AG09309 (cell line): ENCODE data around the gene CELA2B.
"Not testable (repeated sequence)": the region's sequence is repeated elsewhere in the genome, so short reads cannot be mapped to it uniquely, and the experiment has no call there.

ENCODE experiments used
- DNase-seq: peaks from one replicate; pipeline ENCODE4 v3.0.0-alpha.2; 2010; ENCODE audit warnings: low read depth
- H3K4me3 ChIP-seq: 2 replicates; pipeline ENCODE4 v1.5.1; 2011; ENCODE audit warnings: mild to moderate bottlenecking, low read depth, low read length, moderate library complexity; ENCODE audit not compliant: control insufficient read depth
- CTCF ChIP-seq: IDR thresholded peaks from 2 replicates; pipeline ENCODE4 v1.5.1; 2011; ENCODE audit warnings: mild to moderate bottlenecking, low read depth, low read length, inconsistent platforms; ENCODE audit not compliant: insufficient read depth, control insufficient read depth; ENCODE audit errors: missing control alignments

CELA2B gene

GRCh38 chr1:15475752-15476314 is at the start of gene CELA2B:
Gene CELA2B, plus strand, starts transcription at chr1:15476104. Its CDS starts 22 bp downstream, at chr1:15476126.
- TF ChIP-seq CTCF, result no peak
- no peak for DNase-seq
- no peak within 1 kb of the TSS for H3K4me3 ChIP-seq

DNA sequence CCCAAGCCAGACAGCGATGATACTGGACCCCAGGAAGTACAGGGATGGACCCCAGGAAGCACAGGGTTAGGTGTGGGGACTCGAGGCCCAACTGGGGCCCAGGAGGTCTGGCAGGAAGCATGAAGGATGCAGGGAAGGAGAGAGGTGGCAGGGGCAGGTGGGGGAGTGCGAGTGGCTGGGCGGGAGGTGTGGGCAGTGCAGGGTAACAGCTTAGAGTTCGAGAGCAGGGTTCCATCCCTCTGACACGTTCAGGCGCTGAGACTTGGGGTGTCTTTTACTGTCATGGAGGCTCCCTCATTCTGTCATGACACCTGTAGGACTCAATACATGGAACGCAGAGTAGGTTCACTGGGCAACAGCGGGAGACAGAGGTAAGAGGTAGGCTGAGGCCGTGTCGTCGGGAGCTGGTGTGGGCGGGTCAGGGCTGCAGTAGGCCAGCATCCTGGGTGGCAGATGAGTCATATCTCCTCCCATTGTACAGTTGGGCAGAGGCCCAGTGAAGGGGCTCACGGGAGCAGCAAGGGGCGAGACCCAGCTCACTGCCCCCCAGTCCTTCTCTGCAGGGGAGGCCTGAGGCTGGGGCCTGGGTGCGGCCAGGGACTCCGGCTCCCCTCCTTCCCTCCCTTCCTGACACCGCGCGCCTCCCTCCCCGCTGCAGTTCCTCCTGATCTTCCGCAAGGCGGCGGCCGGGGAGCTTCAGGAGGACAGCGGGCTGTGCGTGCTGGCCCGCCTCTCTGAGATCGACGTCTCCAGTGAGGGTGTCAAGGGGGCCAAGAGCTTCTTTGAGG is 49.2 kb upstream of the CELA2B start:
- no peak for TF ChIP-seq CTCF

DNA sequence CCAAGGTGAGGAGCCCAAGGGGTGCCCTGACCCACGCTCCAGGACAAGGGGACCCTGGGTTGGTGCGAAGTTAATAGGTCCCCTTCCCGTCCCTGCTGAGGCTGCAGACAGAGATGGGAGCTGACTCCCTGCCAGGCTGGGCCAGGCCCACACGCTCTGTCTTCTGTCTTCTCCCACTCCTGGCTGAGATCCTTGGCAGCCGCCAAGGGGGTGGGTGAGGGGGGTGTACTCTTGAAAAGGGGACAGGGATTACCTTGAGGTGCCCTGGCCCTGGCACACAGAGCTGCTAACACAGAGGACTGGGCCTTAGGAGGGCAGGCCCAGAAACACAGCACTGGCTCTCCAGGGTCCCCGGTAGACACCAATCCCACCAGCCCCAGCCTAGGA is 48.6 kb upstream of the CELA2B start:
- H3K4me3 ChIP-seq, result no peak overlapping the region
- no peak for DNase-seq
- TF ChIP-seq CTCF, result no peak

More for the DNA sequence above, 49.2 kb upstream of the CELA2B start:
- DNase-seq, result no peak
- no peak overlapping the region for H3K4me3 ChIP-seq

DNA sequence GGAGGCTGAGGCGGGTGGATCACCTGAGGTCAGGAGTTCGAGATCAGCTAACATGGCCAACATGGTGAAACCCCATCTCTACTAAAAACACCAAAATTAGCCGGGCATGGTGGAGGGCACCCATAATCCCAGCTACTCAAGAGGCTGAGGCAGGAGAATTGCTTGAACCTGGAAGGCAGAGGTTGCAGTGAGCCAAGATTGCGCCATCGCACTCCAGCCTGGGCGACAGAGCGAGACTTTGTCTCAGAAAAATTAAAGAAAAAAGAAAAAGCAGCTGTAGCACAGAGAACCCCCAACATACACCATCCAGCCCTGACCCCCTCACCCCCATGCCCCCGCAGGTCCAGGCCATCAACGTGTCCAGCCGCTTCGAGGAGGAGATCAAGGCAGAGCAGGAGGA is 47.7 kb upstream of the CELA2B start:
- H3K4me3 ChIP-seq, DNase-seq: not testable (repeated sequence)

DNA sequence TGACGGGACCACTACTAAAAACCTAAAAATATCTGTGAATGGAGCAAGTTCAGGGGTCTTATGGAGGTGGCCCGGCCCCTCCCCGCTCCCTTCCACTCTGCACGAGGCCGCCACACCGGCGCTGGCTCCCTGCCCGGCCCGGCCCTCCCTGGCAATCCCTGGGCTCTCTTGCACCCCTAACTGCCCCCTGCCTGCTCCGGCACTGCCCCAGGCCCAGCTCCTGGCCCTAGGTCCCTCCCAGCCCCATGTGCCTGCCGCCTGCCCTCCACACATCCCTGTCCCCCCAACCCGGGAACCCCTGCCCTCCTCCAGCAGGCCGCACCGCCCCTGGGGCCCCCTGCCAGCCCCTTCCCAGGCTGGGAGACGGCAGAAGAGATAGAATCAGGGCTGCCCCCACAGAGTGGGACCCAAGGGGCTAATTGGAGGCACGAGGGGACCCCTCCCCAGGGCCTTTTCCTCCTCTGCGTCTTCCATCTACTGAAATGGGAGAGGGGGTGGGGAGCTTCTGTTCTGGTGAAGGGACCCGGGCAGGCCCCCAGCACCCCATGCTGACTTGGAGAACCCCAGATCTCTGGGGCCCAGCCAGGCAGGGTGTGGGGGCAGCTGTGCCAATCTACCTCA is 47.0 kb upstream of the CELA2B start:
- DNase-seq, result no peak
- no peak overlapping the region for H3K4me3 ChIP-seq
- no peak for TF ChIP-seq CTCF

DNA sequence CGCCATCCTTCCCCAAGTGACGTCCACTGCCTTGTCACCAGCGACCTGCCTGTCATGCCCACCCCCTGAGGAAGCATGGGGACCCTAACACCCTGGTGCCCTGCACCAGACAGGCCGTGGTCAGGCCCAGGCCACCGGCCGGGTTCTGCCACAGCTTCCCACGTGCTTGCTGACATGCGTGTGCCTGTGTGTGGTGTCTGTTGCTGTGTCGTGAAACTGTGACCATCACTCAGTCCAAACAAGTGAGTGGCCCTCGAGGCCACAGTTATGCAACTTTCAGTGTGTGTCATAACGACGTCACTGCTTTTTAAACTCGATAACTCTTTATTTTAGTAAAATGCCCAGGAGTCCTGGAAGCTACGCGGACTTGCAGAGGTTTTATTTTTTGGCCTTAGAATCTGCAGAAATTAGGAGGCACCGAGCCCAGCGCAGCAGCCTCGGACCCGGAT is 46.2 kb upstream of the CELA2B start:
- no peak for TF ChIP-seq CTCF
- H3K4me3 ChIP-seq, result no peak overlapping the region
- no peak for DNase-seq
